HEK293 (cell line): ENCODE results near the gene SENP2.
"Not testable (repeated sequence)": the region's sequence is repeated elsewhere in the genome, so short reads cannot be mapped to it uniquely, and the experiment has no call there.

Source experiments
- CTCF ChIA-PET: fragments of 350-600 bp; formaldehyde crosslinking; extraction: SDS; loops from one replicate; lab custom pipeline; 2021; ENCODE audit warnings: antibody characterized with exemption; lab: Yijun Ruan, JAX
- POLR2A ChIA-PET: fragments of 300-600 bp; formaldehyde crosslinking; extraction: SDS; loops from one replicate; lab custom pipeline; 2020; ENCODE audit warnings: antibody characterized with exemption, inconsistent platforms; lab: Yijun Ruan, JAX
- H3K27ac ChIP-seq: fragments of 200-500 bp; sonication (Bioruptor generic); 2 replicates; pipeline ENCODE4 v1.5.1; 2014; ENCODE audit warnings: low read depth, low read length, control low read depth, inconsistent platforms; ENCODE audit errors: extremely low read depth
- H3K36me3 ChIP-seq, 2 experiments: fragments of 200-500 bp in 1 of 2; sonication (Bioruptor generic) in 1 of 2; 1 replicate in 1 of 2; 2 replicates in 1 of 2; pipeline ENCODE4 v1.5.1; 2014 to 2017; ENCODE audit warnings: inconsistent platforms in 2 of 2, low read length in 2 of 2; ENCODE audit not compliant: control insufficient read depth in 2 of 2, insufficient read depth in 1 of 2
- H3K4me1 ChIP-seq: fragments of 200-500 bp; sonication (Bioruptor generic); 2 replicates; pipeline ENCODE4 v1.5.1; 2014; ENCODE audit warnings: mild to moderate bottlenecking, low read length, inconsistent platforms; ENCODE audit not compliant: control insufficient read depth, insufficient read depth
- H3K4me3 ChIP-seq: 2 replicates; pipeline ENCODE4 v1.5.1; 2011; ENCODE audit warnings: low read depth, mild to moderate bottlenecking, control low read depth, low read length, moderate library complexity
- H3K9me3 ChIP-seq: fragments of 200-500 bp; sonication (Bioruptor generic); 2 replicates; pipeline ENCODE4 v1.5.1; 2014; ENCODE audit warnings: low read depth, low read length, inconsistent platforms; ENCODE audit not compliant: control insufficient read depth, insufficient read depth
- MEIS1 ChIP-seq: sonication (generic); formaldehyde crosslinking; IDR thresholded peaks from 2 replicates; pipeline ENCODE4 v1.8.1; 2022; ENCODE audit warnings: missing genetic modification reagents, mild to moderate bottlenecking, borderline replicate concordance
- OSR2 ChIP-seq: fragments of 450-650 bp; formaldehyde crosslinking; IDR thresholded peaks from 2 replicates; pipeline ENCODE4 v1.5.1; 2016; ENCODE audit warnings: missing biosample characterization, missing genetic modification characterization
- PBX3 ChIP-seq: sonication (generic); formaldehyde crosslinking; IDR thresholded peaks from 2 replicates; pipeline ENCODE4 v1.8.1; 2022; ENCODE audit warnings: mild to moderate bottlenecking, moderate library complexity, missing genetic modification reagents
- PRDM1 ChIP-seq: fragments of 450-650 bp; formaldehyde crosslinking; IDR thresholded peaks from 2 replicates; pipeline ENCODE4; 2016; ENCODE audit warnings: missing biosample characterization, missing genetic modification characterization
- ZBTB20 ChIP-seq: fragments of 450-650 bp; formaldehyde crosslinking; IDR thresholded peaks from 2 replicates; pipeline ENCODE4 v1.5.1; 2016; ENCODE audit warnings: missing biosample characterization, missing genetic modification characterization
- ZFHX2 ChIP-seq: fragments of 450-650 bp; formaldehyde crosslinking; conservative IDR thresholded peaks from 2 replicates; pipeline ENCODE4 v1.5.1; 2016; ENCODE audit warnings: missing biosample characterization, missing genetic modification characterization
- ZNF2 ChIP-seq: fragments of 450-650 bp; formaldehyde crosslinking; IDR thresholded peaks from 2 replicates; pipeline ENCODE4 v1.5.1; 2016; ENCODE audit warnings: missing biosample characterization, missing genetic modification characterization
- ZNF488 ChIP-seq: fragments of 450-650 bp; formaldehyde crosslinking; IDR thresholded peaks from 2 replicates; pipeline ENCODE4 v1.5.1; 2016; ENCODE audit warnings: missing biosample characterization, missing genetic modification characterization
- ZNF521 ChIP-seq: fragments of 450-650 bp; formaldehyde crosslinking; IDR thresholded peaks from 2 replicates; pipeline ENCODE4 v1.5.1; 2017; ENCODE audit warnings: missing biosample characterization, mild to moderate bottlenecking, missing genetic modification characterization
- ZNF549 ChIP-seq: fragments of 450-650 bp; IDR thresholded peaks from 2 replicates; pipeline ENCODE4 v1.5.1; 2018; ENCODE audit warnings: missing biosample characterization, missing genetic modification characterization, mild to moderate bottlenecking, inconsistent platforms, moderate library complexity
- TF ChIP-seq, protein P1 (sequence below): fragments of 450-650 bp; formaldehyde crosslinking; IDR thresholded peaks from 2 replicates; pipeline ENCODE4 v1.5.1; 2016; ENCODE audit warnings: missing biosample characterization, missing genetic modification characterization

Gene SENP2

GRCh38 chr3:185639632-185640206 lies 53.6 kb downstream of the SENP2 start:
- CTCF ChIA-PET: no interaction called here

DNA sequence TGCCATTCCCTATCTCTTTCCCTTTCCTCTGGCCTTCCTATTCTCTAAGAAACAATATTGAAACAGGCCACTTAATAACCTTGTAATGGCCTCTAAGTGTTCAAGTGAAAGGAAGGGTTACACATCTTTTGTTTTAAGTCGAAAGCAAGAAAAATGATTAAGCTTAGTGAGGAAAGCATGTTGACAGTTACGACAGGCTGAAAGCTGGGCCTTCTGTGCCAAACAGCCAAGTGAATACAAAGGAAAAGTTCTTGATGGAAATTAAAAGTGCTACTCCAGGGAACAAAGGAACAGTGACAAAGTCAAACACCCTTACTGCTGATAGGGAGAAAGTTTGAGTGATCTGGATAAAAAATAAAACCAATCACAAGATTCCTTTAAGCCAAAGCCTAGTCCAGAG lies 54.2 kb downstream of the SENP2 start:
- CTCF ChIA-PET: interaction anchor here (2.4 kb wide), 1 partner anchor 20 kb away, joined by 11 read pairs; no protein-coding TSS in a partner anchor
- Histone ChIP-seq H3K4me3 (no peak overlapping the region), H3K4me1 (no peaks in the 10 kb centered on the region), H3K27ac (no peak overlapping the region), H3K9me3 (no peaks in the 10 kb centered on the region), H3K36me3 (peaks cover 0 to 17% of the 10 kb centered on the region in 2 experiments; a peak in 1 of 3 replicates)
- peak; percentile 53; the same call in 1 of the 2 replicates for TF ChIP-seq PRDM1
- no peak for TF ChIP-seq MEIS1 (CRISPR knock-in tag)
- POLR2A ChIA-PET: no interaction called here

More at GRCh38 chr3:185639632-185640206, 53.6 kb downstream of the SENP2 start:
- Histone ChIP-seq H3K36me3 (peaks cover 0 to 11% of the 10 kb centered on the region in 2 experiments; a peak in 1 of 3 replicates), H3K4me1 (no peaks in the 10 kb centered on the region), H3K4me3 (no peak overlapping the region), H3K27ac (no peak overlapping the region), H3K9me3 (no peaks in the 10 kb centered on the region)
- TF ChIP-seq PBX3 (CRISPR knock-in tag): no peak
- TF ChIP-seq ZNF488 (tag by site-specific recombination): no peak
- TF ChIP-seq ZNF2: no peak
- TF ChIP-seq ZNF521 (tag by site-specific recombination): no peak
- TF ChIP-seq, protein P1, sequence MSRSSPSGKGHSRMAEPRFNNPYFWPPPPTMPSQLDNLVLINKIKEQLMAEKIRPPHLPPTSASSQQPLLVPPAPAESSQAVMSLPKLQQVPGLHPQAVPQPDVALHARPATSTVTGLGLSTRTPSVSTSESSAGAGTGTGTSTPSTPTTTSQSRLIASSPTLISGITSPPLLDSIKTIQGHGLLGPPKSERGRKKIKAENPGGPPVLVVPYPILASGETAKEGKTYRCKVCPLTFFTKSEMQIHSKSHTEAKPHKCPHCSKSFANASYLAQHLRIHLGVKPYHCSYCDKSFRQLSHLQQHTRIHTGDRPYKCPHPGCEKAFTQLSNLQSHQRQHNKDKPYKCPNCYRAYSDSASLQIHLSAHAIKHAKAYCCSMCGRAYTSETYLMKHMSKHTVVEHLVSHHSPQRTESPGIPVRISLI (tag by site-specific recombination): no peak
- no peak for TF ChIP-seq ZNF549 (tag by site-specific recombination)
- POLR2A ChIA-PET: no interaction called here

GRCh38 chr3:185645191-185645590 lies 59.1 kb downstream of the SENP2 start:
- H3K27ac ChIP-seq, POLR2A ChIA-PET, H3K9me3 ChIP-seq, H3K4me3 ChIP-seq, H3K4me1 ChIP-seq, CTCF ChIA-PET: not testable (repeated sequence)
- H3K36me3 ChIP-seq: peaks cover 0 to 58% of the 10 kb centered on the region in 2 experiments; a peak in 2 of 3 replicates

DNA sequence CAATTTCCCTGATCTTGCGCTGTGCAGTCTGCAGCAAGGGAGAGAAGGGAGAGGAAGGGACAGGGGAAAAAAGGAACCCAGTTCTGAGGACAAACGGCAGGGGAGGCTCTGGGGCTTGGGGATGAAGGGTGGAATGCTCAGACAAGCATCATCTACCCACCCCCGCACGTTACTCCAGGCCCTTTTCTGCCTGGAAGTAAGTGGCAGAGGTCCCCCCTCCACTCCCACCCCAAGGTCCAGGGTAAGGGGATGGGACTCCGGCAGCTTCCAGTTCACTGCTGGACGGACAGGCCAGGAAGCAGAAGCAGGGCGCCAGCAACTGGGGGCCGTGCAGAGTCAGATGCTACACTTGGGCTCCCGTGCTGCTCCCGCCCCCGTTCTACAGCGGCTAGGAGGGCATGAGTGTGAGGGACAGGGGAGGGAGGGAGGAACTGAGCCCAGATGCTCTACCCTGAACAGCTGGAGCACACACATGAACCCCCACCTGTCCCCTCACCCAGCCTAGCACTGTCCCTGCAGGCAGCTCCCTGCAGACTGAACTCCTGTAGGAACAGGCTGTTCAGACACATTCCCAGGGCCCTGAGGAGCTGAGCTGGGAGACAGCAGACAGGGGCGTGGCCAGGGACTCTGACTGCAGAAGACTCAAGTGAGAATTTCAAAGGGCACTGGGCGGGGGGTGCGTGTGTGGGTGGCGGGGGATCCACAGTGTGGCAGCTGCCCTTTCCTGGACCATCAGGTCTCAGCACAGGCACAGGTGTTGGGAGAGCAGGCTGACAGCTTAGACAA lies 59.7 kb downstream of the SENP2 start:
- Histone ChIP-seq H3K4me3 (no peak overlapping the region), H3K4me1 (no peaks in the 10 kb centered on the region), H3K27ac (no peak overlapping the region), H3K36me3 (peaks cover 0 to 60% of the 10 kb centered on the region in 2 experiments; a peak in 2 of 3 replicates), H3K9me3 (no peaks in the 10 kb centered on the region)
- POLR2A ChIA-PET: no interaction called here
- TF ChIP-seq OSR2 (tag by site-specific recombination): no peak
- 0 out of 2 replicates have a peak, but pooled peaks have one; percentile 16 for TF ChIP-seq ZFHX2 (tag by site-specific recombination)
- peak; percentile 62 for TF ChIP-seq ZBTB20
- CTCF ChIA-PET: no interaction called here
